H1 (cell line): Measurements from ENCODE around the gene TBC1D22A. TPM values are rescaled to one million over a fixed set of nuclear protein-coding genes. Genes with fewer than 3 reads are reported as not detected.

Source experiments
- CTCF ChIA-PET: fragments of 300-600 bp; sonication (Branson Sonifier 250); formaldehyde crosslinking; loops from one replicate; lab custom pipeline; 2021; ENCODE audit not compliant: partially characterized antibody; lab: Charles Lee
- POLR2A ChIA-PET: fragments of 300-600 bp; sonication (Branson Sonifier 250); formaldehyde crosslinking; loops from one replicate; lab custom pipeline; 2021; ENCODE audit warnings: inconsistent platforms; ENCODE audit not compliant: partially characterized antibody; lab: Charles Lee
- DNase-seq, 2 experiments: peaks; one replicate each; pipeline versions ENCODE4 v3.0.0 to v3.0.0-alpha.2; 2010 to 2022; ENCODE audit warnings: low spot score in 2 of 2, low read depth in 1 of 2, mixed read lengths in 1 of 2
- FAIRE-seq: peaks from 2 replicates; lab custom pipeline; 2011; peaks lifted over from hg19 to GRCh38; lab: Jason Lieb, UNC
- H2AFZ ChIP-seq: 2 replicates; pipeline ENCODE4 v1.8.1; 2012; ENCODE audit warnings: low read length, inconsistent platforms
- H2AK5ac ChIP-seq: 2 replicates; pipeline ENCODE4 v1.6.1; 2013; ENCODE audit warnings: low read depth, low read length
- H2BK120ac ChIP-seq: replicated peaks from 2 replicates; pipeline ENCODE3; 2013; ENCODE audit warnings: low read depth, low read length, inconsistent platforms
- H2BK12ac ChIP-seq: 2 replicates; pipeline ENCODE4 v1.6.1; 2013; ENCODE audit warnings: low read depth, low read length
- H2BK15ac ChIP-seq: 2 replicates; pipeline ENCODE4 v1.6.1; 2013; ENCODE audit warnings: low read length
- H2BK20ac ChIP-seq: 2 replicates; pipeline ENCODE4 v1.6.1; 2013; ENCODE audit warnings: low read length
- H2BK5ac ChIP-seq: 2 replicates; pipeline ENCODE4 v1.6.1; 2013; ENCODE audit warnings: low read depth, low read length
- H3K14ac ChIP-seq: 2 replicates; pipeline ENCODE4 v1.6.1; 2013; ENCODE audit warnings: inconsistent platforms; ENCODE audit not compliant: insufficient read length
- H3K18ac ChIP-seq: 2 replicates; pipeline ENCODE4 v1.6.1; 2013; ENCODE audit warnings: low read length; ENCODE audit errors: extremely low read depth
- H3K23ac ChIP-seq: 2 replicates; pipeline ENCODE4 v1.6.1; 2013; ENCODE audit warnings: inconsistent platforms; ENCODE audit not compliant: insufficient read length
- H3K23me2 ChIP-seq: 2 replicates; pipeline ENCODE4 v1.6.1; 2013; ENCODE audit warnings: low read depth, low read length
- H3K27ac ChIP-seq: 2 replicates; pipeline ENCODE4 v1.6.1; 2011; ENCODE audit warnings: low read depth, low read length, inconsistent platforms
- H3K27me3 ChIP-seq, 4 experiments: replicated peaks in 1 of 4; 1 replicate in 1 of 4; 2 replicates in 3 of 4; pipeline versions ENCODE4 v1.6.1 to v1.8.1; 2011 to 2013; ENCODE audit warnings: low read length in 3 of 4, mild to moderate bottlenecking in 3 of 4, inconsistent platforms in 2 of 4, mixed read lengths in 2 of 4, moderate library complexity in 1 of 4; ENCODE audit not compliant: control insufficient read depth in 3 of 4, insufficient read depth in 3 of 4; ENCODE audit errors: extremely low read depth in 1 of 4
- H3K36me3 ChIP-seq, 4 experiments: 2 replicates each; pipeline versions ENCODE4 v1.6.1 to v1.8.1; 2011 to 2013; ENCODE audit warnings: mild to moderate bottlenecking in 4 of 4, low read length in 3 of 4, moderate library complexity in 2 of 4, control low read depth in 1 of 4, inconsistent platforms in 1 of 4; ENCODE audit not compliant: insufficient read depth in 4 of 4, control insufficient read depth in 2 of 4
- H3K4ac ChIP-seq: replicated peaks from 2 replicates; pipeline ENCODE3; 2013; ENCODE audit warnings: low read length, low read depth, mixed read lengths, inconsistent platforms; ENCODE audit not compliant: insufficient read length
- H3K4me1 ChIP-seq, 4 experiments: replicated peaks in 1 of 4; 1 replicate in 1 of 4; 2 replicates in 3 of 4; pipeline versions ENCODE4 v1.6.1 to v1.8.1; 2011 to 2013; ENCODE audit warnings: low read length in 3 of 4, inconsistent platforms in 2 of 4, mixed read lengths in 1 of 4; ENCODE audit not compliant: insufficient read depth in 4 of 4, control insufficient read depth in 3 of 4
- H3K4me2 ChIP-seq, 2 experiments: 2 replicates each; pipeline versions ENCODE4 v1.6.1 to v1.8.1; 2011 to 2013; ENCODE audit warnings: low read depth in 2 of 2, low read length in 2 of 2, control low read depth in 1 of 2, inconsistent platforms in 1 of 2, mild to moderate bottlenecking in 1 of 2; ENCODE audit not compliant: insufficient read depth in 1 of 2
- H3K4me3 ChIP-seq, 4 experiments: fragments of 200-600, 300-600 bp in 1 of 4; sonication (generic), shearing (Covaris generic), sonication (Bioruptor Twin) in 1 of 4; 2 replicates each; pipeline versions ENCODE4 v1.5.1 to v1.8.1; 2011 to 2016; ENCODE audit warnings: low read length in 4 of 4, low read depth in 3 of 4, control low read depth in 2 of 4, inconsistent platforms in 2 of 4, mild to moderate bottlenecking in 2 of 4, mixed read lengths in 1 of 4, moderate library complexity in 1 of 4; ENCODE audit not compliant: insufficient read depth in 2 of 4; ENCODE audit errors: extremely low read depth in 1 of 4
- H3K56ac ChIP-seq: replicated peaks from 2 replicates; pipeline ENCODE3; 2013; ENCODE audit warnings: low read depth, mild to moderate bottlenecking, mixed read lengths, low read length, inconsistent platforms; ENCODE audit not compliant: insufficient read length
- H3K79me1 ChIP-seq: 2 replicates; pipeline ENCODE4 v1.6.1; 2013; ENCODE audit warnings: low read depth, low read length, control low read depth
- H3K79me2 ChIP-seq, 2 experiments: 2 replicates each; pipeline versions ENCODE4 v1.6.1 to v1.8.1; 2012 to 2013; ENCODE audit warnings: low read length in 2 of 2, mild to moderate bottlenecking in 2 of 2, inconsistent platforms in 1 of 2; ENCODE audit not compliant: insufficient read depth in 2 of 2, control insufficient read depth in 1 of 2
- H3K9ac ChIP-seq, 4 experiments: replicated peaks in 1 of 4; 1 replicate in 1 of 4; 2 replicates in 3 of 4; pipeline versions ENCODE4 v1.6.1 to v1.8.1; 2011 to 2013; ENCODE audit warnings: low read depth in 3 of 4, low read length in 3 of 4, control low read depth in 2 of 4, mild to moderate bottlenecking in 2 of 4, moderate library complexity in 2 of 4, inconsistent platforms in 1 of 4; ENCODE audit errors: extremely low read depth in 1 of 4
- H3K9me3 ChIP-seq, 2 experiments: 2 replicates each; pipeline versions ENCODE4 v1.6.1 to v1.8.1; 2012 to 2013; ENCODE audit warnings: mild to moderate bottlenecking in 2 of 2, moderate library complexity in 2 of 2, control low read depth in 1 of 2, inconsistent platforms in 1 of 2, low read depth in 1 of 2, low read length in 1 of 2, mixed read lengths in 1 of 2; ENCODE audit not compliant: insufficient read depth in 2 of 2
- H4K20me1 ChIP-seq, 2 experiments: replicated peaks in 1 of 2; 2 replicates each; pipeline versions ENCODE3 to v1.8.1; 2011 to 2013; ENCODE audit warnings: inconsistent platforms in 2 of 2, low read length in 2 of 2, mild to moderate bottlenecking in 1 of 2; ENCODE audit not compliant: insufficient read depth in 2 of 2, control insufficient read depth in 1 of 2
- H4K5ac ChIP-seq: 2 replicates; pipeline ENCODE4 v1.6.1; 2013; ENCODE audit warnings: low read length, low read depth, mixed read lengths, inconsistent platforms; ENCODE audit not compliant: insufficient read length
- H4K8ac ChIP-seq: 2 replicates; pipeline ENCODE4 v1.8.0; 2013; ENCODE audit warnings: mild to moderate bottlenecking, moderate library complexity, low read length, inconsistent platforms; ENCODE audit not compliant: insufficient read depth; ENCODE audit errors: extremely low read depth
- H4K91ac ChIP-seq: replicated peaks from 2 replicates; pipeline ENCODE3; 2013; ENCODE audit warnings: low read length, mixed read lengths, inconsistent platforms; ENCODE audit not compliant: insufficient read length
- EGR1 ChIP-seq: IDR thresholded peaks from 2 replicates; pipeline ENCODE4 v1.6.1; 2011; ENCODE audit warnings: low read depth, low read length, borderline replicate concordance
- GTF2F1 ChIP-seq: IDR thresholded peaks from 2 replicates; pipeline ENCODE4 v1.6.1; 2012; ENCODE audit warnings: low read depth, low read length, improper control_type of control experiment, borderline replicate concordance
- HDAC2 ChIP-seq, 2 experiments: fragments of 300-600 bp in 1 of 2; sonication (generic) in 1 of 2; IDR thresholded peaks; 2 replicates each; pipeline ENCODE4 v1.6.1; 2011 to 2012; ENCODE audit warnings: low read depth in 2 of 2, low read length in 2 of 2, mild to moderate bottlenecking in 2 of 2, moderate library complexity in 2 of 2, borderline replicate concordance in 1 of 2, inconsistent platforms in 1 of 2
- KDM1A ChIP-seq: fragments of 200-600, 300-600 bp; sonication (generic); IDR thresholded peaks from 2 replicates; pipeline ENCODE4 v1.7.1; 2016; ENCODE audit warnings: mild to moderate bottlenecking, low read length, borderline replicate concordance
- KDM5A ChIP-seq: fragments of 200-600 bp; IDR thresholded peaks from 2 replicates; pipeline ENCODE4 v1.7.1; 2012; ENCODE audit warnings: mild to moderate bottlenecking, low read length, inconsistent platforms, mixed read lengths
- NANOG ChIP-seq: IDR thresholded peaks from 2 replicates; pipeline ENCODE4 v1.6.1; 2011; ENCODE audit warnings: low read length, low read depth, mild to moderate bottlenecking, inconsistent platforms; ENCODE audit not compliant: insufficient read depth, poor library complexity, severe bottlenecking
- NRF1 ChIP-seq: IDR thresholded peaks from 2 replicates; pipeline ENCODE4 v1.6.1; 2011; ENCODE audit warnings: mild to moderate bottlenecking, low read depth, low read length, improper control_type of control experiment
- TBP ChIP-seq: IDR thresholded peaks from 2 replicates; pipeline ENCODE4 v1.6.1; 2011; ENCODE audit warnings: low read depth, low read length, improper control_type of control experiment
- WGBS, 2 experiments: shearing (Covaris generic) in 1 of 2; methylation state at CpG; one replicate each; pipeline versions ENCODE4 v1.1.6 to v1.1.7; 2013 to 2015; ENCODE audit warnings: low lambda C conversion rate in 2 of 2, mixed read lengths in 2 of 2, inconsistent platforms in 1 of 2, low coverage in 1 of 2, missing lambda C conversion rate in 1 of 2; ENCODE audit not compliant: insufficient replicate concordance in 2 of 2, insufficient coverage in 1 of 2, insufficient read length in 1 of 2; ENCODE audit errors: extremely low coverage in 1 of 2, missing lambda C conversion rate in 1 of 2; 5-methylcytosine and 5-hydroxymethylcytosine counted together
- polyA plus RNA-seq, 7 experiments: library from polyadenylated mRNA; depleted of rRNA in 3 of 7; stranded (reverse) in 5 of 7; unstranded in 2 of 7; fragments of >200 nt in 5 of 7; fragments of 200-250 nt in 2 of 7; gene quantifications; 1 replicate in 5 of 7; 2 replicates in 1 of 7; 4 replicates in 1 of 7; pipeline versions ENCODE4 v1.2.1 to v1.2.3, GENCODE V29; 2011 to 2013; ENCODE audit warnings: missing spikeins in 2 of 7, mixed read lengths in 2 of 7
- total RNA-seq: library from RNA; stranded (reverse); fragmentation: NEBNext Ultra II Directional; extraction: Animal tissue kit (Norgen Biotek cat#: 25700); gene quantifications from 2 replicates; pipeline ENCODE4 v1.2.1, GENCODE V29; 2021
- TF ChIP-seq, protein P1 (sequence below): IDR thresholded peaks from 2 replicates; pipeline ENCODE4 v1.6.1; 2012; ENCODE audit warnings: inconsistent platforms

The TBC1D22A gene
- total and polyA plus RNA-seq, 2 of the 8 experiments (the other 6 are each of a cell fraction or from before 2014, with no cell fraction given) = 11.9 to 18.4 TPM

DNA sequence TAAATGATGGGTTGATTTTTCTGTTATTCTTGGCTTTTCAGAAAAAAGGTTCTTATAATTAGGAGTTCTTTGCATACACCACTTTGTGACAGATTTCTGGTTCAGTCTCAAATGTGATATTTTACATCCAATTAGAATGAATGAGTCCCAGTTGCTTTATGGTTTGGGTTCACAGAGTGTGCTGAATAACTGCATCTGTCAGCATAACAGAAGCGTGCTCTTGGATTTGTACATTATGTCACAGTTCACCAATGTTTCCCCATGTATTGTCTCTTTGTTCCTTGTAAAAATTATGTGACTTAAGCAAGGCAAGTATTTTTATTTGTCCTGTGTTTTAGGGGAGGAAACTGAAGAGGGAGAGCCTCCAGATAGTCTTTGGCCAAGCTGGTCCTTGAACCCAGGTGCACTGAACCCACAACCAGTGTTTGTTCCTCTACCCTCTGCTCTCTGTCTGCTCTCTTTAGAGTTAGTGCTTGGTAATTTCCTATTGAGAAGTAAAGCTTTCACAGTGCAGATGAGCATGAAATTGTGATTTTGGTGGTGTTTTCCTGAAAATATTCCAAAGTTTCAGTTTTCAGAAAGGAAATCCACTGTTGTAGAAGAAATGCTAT lies 107.5 kb downstream of the TBC1D22A start:
- Histone ChIP-seq H2BK120ac (no peak overlapping the region), H3K9me3 (no peaks in the 10 kb centered on the region), H3K4me2 (no peak overlapping the region), H4K8ac (no peak overlapping the region), H3K18ac (no peak overlapping the region), H2BK15ac (no peak overlapping the region), H2BK20ac (no peak overlapping the region), H3K23me2 (no peaks in the 10 kb centered on the region), H4K91ac (no peak overlapping the region), H3K9ac (no peak overlapping the region), H2BK12ac (no peak overlapping the region), H3K4me1 (no peaks in the 10 kb centered on the region; a peak in 1 of 7 replicates), H2AK5ac (no peak overlapping the region), H3K27me3 (no peaks in the 10 kb centered on the region), H2BK5ac (no peak overlapping the region), H3K27ac (no peak overlapping the region), H3K36me3 (peaks cover 0 to 10% (median 0%) of the 10 kb centered on the region in 4 experiments; a peak in 2 of 8 replicates), H3K14ac (no peak overlapping the region), H4K20me1 (no peaks in the 10 kb centered on the region), H3K4ac (no peak overlapping the region), H3K56ac (no peak overlapping the region), H3K79me2 (no peaks in the 10 kb centered on the region), H3K23ac (no peak overlapping the region), H4K5ac (no peak overlapping the region), H3K4me3 (no peak overlapping the region), H2AFZ (no peak overlapping the region), H3K79me1 (no peaks in the 10 kb centered on the region; the same call in 1 of the 2 replicates)
- 88% methylated on average over 1 of the region's 1 CpG; no CpG with 5 or more reads in 1 of the 2 experiments for WGBS, 2 experiments
- TF ChIP-seq EGR1 (no peak), GTF2F1 (no peak), TBP (no peak), HDAC2 (IDR thresholded peaks at IDR 0.05; ENCODE audit: borderline replicate concordance in 1 of 2, low read depth in 2 of 2, low read length in 2 of 2) (no peak), NRF1 (no peak), NANOG (no peak), KDM1A (no peak), KDM5A (no peak)
- TF ChIP-seq, protein P1, sequence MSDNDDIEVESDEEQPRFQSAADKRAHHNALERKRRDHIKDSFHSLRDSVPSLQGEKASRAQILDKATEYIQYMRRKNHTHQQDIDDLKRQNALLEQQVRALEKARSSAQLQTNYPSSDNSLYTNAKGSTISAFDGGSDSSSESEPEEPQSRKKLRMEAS = no peak
- ChIA-PET POLR2A (no interaction called here), CTCF (no interaction called here)
- DNase-seq (no peak), FAIRE-seq (no peak)
